Thoracic aorta (tissue), 2 donors: ENCODE measurements around the gene LELP1. TPM values are rescaled to one million over a fixed set of nuclear protein-coding genes. Genes with fewer than 3 reads are reported as not detected.

Source experiments
- ATAC-seq: fragments of 150-250 bp; one replicate; pipeline ENCODE4 v1.8.0; 2017; ENCODE audit warnings: low read depth; ENCODE audit not compliant: insufficient number of reproducible peaks, low FRiP score
- DNase-seq: peaks from one replicate; pipeline ENCODE4 v3.0.0-alpha.2; 2020; ENCODE audit warnings: low spot score
- H3K27ac ChIP-seq, 2 donors: fragments of 200-600 bp; sonication (generic); 1 replicate in 1 of 2; 2 replicates in 1 of 2; pipeline ENCODE4 v1.5.1; 2016; ENCODE audit warnings: mild to moderate bottlenecking in 2 of 2, moderate library complexity in 2 of 2
- H3K27me3 ChIP-seq: fragments of 200-600 bp; sonication (generic); replicated peaks from 2 replicates; pipeline ENCODE4 v1.6.0; 2016; ENCODE audit warnings: mild to moderate bottlenecking; ENCODE audit not compliant: insufficient read depth
- H3K36me3 ChIP-seq: fragments of 200-600 bp; sonication (generic); one replicate; pipeline ENCODE4 v1.5.1; 2016
- H3K4me1 ChIP-seq, 2 donors: fragments of 200-600 bp; sonication (generic); 1 replicate in 1 of 2; 2 replicates in 1 of 2; pipeline versions ENCODE4 v1.5.1 to v1.6.0; 2016; ENCODE audit warnings: low read depth in 2 of 2, mild to moderate bottlenecking in 1 of 2; ENCODE audit not compliant: control insufficient read depth in 1 of 2
- H3K4me3 ChIP-seq: fragments of 200-600 bp; sonication (generic); 2 replicates; pipeline ENCODE4 v1.5.1; 2016; ENCODE audit warnings: mild to moderate bottlenecking
- H3K9me3 ChIP-seq: fragments of 200-600 bp; sonication (generic); 2 replicates; pipeline ENCODE4 v1.5.1; 2016
- CTCF ChIP-seq: fragments of 200-600 bp; sonication (generic); IDR thresholded peaks from one replicate; pipeline ENCODE4 v1.5.1; 2019; ENCODE audit warnings: antibody characterized with exemption
- total RNA-seq, 2 donors: library from RNA; depleted of rRNA; stranded (reverse); fragments of >200 nt; gene quantifications; one replicate each; pipeline versions ENCODE4 v1.1.0 to v1.2.3, GENCODE V29; 2016

The LELP1 gene
- total RNA-seq, 2 donors from 2014 or later = not detected

- no peak for DNase-seq
- ATAC-seq = no peak
- no peaks in the 10 kb centered on the region for H3K27me3 ChIP-seq
- TF ChIP-seq CTCF = no peak
- no peaks in the 10 kb centered on the region for H3K36me3 ChIP-seq
- H3K27ac ChIP-seq = no peak overlapping the region
- H3K9me3 ChIP-seq = no peaks in the 10 kb centered on the region
- no peaks in the 10 kb centered on the region for H3K4me1 ChIP-seq
- H3K4me3 ChIP-seq = no peak overlapping the region
Observed at GRCh38 chr1:153202006-153202405, 1.2 kb upstream of the LELP1 start.

- TF ChIP-seq CTCF = no peak
- ATAC-seq (no peak), DNase-seq (no peak)
- no peak overlapping the region for H3K4me3 ChIP-seq
- H3K27ac ChIP-seq = no peak overlapping the region
- no peaks in the 10 kb centered on the region for H3K4me1 ChIP-seq
- no peaks in the 10 kb centered on the region for H3K27me3 ChIP-seq
- no peaks in the 10 kb centered on the region for H3K9me3 ChIP-seq
- no peaks in the 10 kb centered on the region for H3K36me3 ChIP-seq
Observed at GRCh38 chr1:153206631-153207030, 3.4 kb downstream of the LELP1 start.

GRCh38 chr1:153210206-153210605, 7.0 kb downstream of the LELP1 start:
- no peaks in the 10 kb centered on the region for H3K9me3 ChIP-seq
- no peak overlapping the region for H3K4me3 ChIP-seq
- no peaks in the 10 kb centered on the region for H3K27me3 ChIP-seq
- H3K4me1 ChIP-seq = no peaks in the 10 kb centered on the region
- H3K27ac ChIP-seq = no peak overlapping the region
- DNase-seq (no peak), ATAC-seq (no peak)
- H3K36me3 ChIP-seq = no peaks in the 10 kb centered on the region
- TF ChIP-seq CTCF = no peak

- no peaks in the 10 kb centered on the region for H3K36me3 ChIP-seq
- no peak for ATAC-seq
Observed at GRCh38 chr1:153212201-153212600, 9.0 kb downstream of the LELP1 start.

GRCh38 chr1:153213519-153213918, 10.3 kb downstream of the LELP1 start:
- no peaks in the 10 kb centered on the region for H3K4me1 ChIP-seq
- H3K9me3 ChIP-seq = no peaks in the 10 kb centered on the region
- TF ChIP-seq CTCF = no peak

More at GRCh38 chr1:153212201-153212600, 9.0 kb downstream of the LELP1 start:
- no peak for DNase-seq
- no peak for TF ChIP-seq CTCF
- no peak overlapping the region for H3K27ac ChIP-seq
- H3K4me3 ChIP-seq = no peak overlapping the region
- H3K27me3 ChIP-seq = no peaks in the 10 kb centered on the region
- H3K9me3 ChIP-seq = no peaks in the 10 kb centered on the region
- no peaks in the 10 kb centered on the region for H3K4me1 ChIP-seq

More at GRCh38 chr1:153213519-153213918, 10.3 kb downstream of the LELP1 start:
- Histone ChIP-seq H3K4me3 (no peak overlapping the region), H3K27ac (no peak overlapping the region), H3K36me3 (no peaks in the 10 kb centered on the region), H3K27me3 (no peaks in the 10 kb centered on the region)
- ATAC-seq = no peak
- DNase-seq = no peak
